Measurements from ENCODE around the gene TENT4A. TPM values are rescaled to one million over a fixed set of nuclear protein-coding genes. Genes with fewer than 3 reads are reported as not detected.

Gene TENT4A
- total RNA-seq, 4 donors from 2014 or later, result 14.1 to 43.3 (median 27.2) TPM

DNA sequence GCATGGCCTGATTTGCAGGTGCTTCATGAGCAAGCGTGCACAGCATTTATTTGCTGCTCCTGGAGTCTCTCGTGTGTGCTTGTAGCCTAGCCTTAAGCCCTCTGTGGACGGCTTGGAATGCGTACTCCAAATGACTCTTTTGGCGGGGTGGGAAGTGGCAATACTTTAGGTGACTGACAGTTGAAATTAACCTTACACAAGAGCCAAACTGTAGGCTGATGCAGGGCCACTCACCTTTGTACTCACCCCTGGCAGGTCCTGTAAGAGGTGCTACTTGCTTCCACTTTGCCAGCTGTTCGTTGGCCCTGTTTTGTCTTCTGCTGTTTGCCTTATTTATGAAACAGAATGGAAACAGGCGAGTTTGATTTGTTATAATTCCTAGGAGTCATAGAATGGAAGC lies 22.9 kb downstream of the TENT4A start:
- no peaks in the 10 kb centered on the region for H3K27me3 ChIP-seq
- intact Hi-C loops (cut with DNase I; ENCODE audit: low total_unique reads), result no loop called here
- peaks cover 0 to 14% of the 10 kb centered on the region in 2 donors for H3K4me1 ChIP-seq
- no peak for DNase-seq
- no peak overlapping the region for H3K4me3 ChIP-seq
- H3K9me3 ChIP-seq, result no peaks in the 10 kb centered on the region
- H3K36me3 ChIP-seq, result no peaks in the 10 kb centered on the region
- TF ChIP-seq, protein P1, sequence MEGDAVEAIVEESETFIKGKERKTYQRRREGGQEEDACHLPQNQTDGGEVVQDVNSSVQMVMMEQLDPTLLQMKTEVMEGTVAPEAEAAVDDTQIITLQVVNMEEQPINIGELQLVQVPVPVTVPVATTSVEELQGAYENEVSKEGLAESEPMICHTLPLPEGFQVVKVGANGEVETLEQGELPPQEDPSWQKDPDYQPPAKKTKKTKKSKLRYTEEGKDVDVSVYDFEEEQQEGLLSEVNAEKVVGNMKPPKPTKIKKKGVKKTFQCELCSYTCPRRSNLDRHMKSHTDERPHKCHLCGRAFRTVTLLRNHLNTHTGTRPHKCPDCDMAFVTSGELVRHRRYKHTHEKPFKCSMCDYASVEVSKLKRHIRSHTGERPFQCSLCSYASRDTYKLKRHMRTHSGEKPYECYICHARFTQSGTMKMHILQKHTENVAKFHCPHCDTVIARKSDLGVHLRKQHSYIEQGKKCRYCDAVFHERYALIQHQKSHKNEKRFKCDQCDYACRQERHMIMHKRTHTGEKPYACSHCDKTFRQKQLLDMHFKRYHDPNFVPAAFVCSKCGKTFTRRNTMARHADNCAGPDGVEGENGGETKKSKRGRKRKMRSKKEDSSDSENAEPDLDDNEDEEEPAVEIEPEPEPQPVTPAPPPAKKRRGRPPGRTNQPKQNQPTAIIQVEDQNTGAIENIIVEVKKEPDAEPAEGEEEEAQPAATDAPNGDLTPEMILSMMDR (IDR thresholded peaks at IDR 0.05), result no peak
- no peak for TF ChIP-seq POLR2A (IDR thresholded peaks at IDR 0.05)
- no peak overlapping the region for H3K27ac ChIP-seq

DNA sequence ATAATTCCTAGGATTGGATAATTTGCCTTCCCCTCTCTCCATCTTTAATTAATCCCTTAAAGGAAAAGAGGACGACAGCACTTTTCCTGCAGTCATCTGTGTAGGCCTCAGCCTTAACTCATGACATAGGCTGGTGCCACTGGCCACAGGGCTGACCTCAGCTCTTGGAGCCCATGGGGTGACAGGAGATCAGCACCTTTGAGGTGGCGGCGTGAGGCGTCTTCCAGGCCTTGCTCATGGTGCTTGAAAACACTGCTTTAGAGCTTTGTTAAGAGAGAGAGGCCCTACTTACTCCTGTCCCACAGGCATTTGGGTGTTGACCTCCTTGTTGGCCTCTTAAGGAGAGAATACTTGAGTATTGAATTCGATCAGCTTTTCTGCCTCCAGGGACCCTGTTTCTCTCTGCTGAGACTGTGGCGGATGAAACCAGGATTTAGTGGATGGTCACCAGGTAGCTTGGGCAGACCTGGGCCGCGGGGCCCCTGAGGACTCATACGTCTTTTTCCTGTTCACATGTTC lies 23.4 kb downstream of the TENT4A start:
- DNase-seq, result no peak
- Histone ChIP-seq H3K27me3 (no peaks in the 10 kb centered on the region), H3K9me3 (no peaks in the 10 kb centered on the region), H3K36me3 (no peaks in the 10 kb centered on the region), H3K4me1 (peaks cover 0 to 13% of the 10 kb centered on the region in 2 donors), H3K27ac (no peak overlapping the region), H3K4me3 (no peak overlapping the region)
- TF ChIP-seq, protein P1 (IDR thresholded peaks at IDR 0.05), result no peak
- TF ChIP-seq POLR2A (IDR thresholded peaks at IDR 0.05), result no peak
- intact Hi-C loops (cut with DNase I; ENCODE audit: low total_unique reads), result no loop called here

DNA sequence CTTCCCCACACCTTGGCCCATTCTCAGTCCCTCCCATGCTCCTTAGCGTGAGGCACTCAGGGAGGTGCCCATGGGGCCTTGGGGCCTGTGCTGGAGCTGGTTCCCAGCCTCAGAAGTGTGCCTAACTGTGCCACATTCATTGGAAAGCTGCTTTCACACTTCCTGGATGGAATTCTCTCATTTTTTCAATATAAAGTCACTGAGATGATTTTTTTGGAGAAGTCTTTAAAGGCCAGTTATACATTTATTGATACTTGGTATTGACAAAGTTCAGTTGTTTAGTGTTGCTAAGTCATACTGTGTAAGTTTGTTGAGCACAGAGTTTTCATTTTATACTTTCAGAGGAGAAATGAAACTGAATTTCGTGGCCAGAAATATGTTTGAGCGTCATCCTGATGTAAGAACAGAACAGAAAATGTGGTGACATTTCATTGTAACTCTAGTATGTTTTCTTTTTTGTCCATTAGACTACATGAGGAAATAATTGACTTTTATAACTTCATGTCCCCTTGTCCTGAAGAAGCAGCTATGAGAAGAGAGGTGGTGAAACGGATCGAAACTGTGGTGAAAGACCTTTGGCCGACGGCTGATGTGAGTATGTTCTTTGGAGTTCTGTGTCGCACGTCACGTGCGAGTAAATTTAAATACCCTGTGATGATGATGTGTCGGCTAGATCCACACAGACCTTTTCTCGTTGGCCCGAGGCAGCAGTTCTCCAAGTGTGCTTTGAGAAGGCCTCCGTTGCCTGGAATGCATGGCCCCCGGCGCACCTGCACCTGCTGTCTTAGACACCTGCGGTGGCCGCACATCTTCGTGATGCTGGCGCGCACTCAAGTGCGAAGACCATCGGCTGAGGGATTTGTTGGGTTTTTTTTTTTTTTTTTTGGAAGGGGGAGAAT lies 24.1 kb downstream of the TENT4A start:
- Histone ChIP-seq H3K4me1 (peaks cover 0 to 6% of the 10 kb centered on the region in 2 donors), H3K27ac (no peak overlapping the region), H3K9me3 (no peaks in the 10 kb centered on the region), H3K27me3 (no peaks in the 10 kb centered on the region), H3K4me3 (no peak overlapping the region), H3K36me3 (no peaks in the 10 kb centered on the region)
- DNase-seq, result no peak
- no peak for TF ChIP-seq POLR2A (IDR thresholded peaks at IDR 0.05)
- TF ChIP-seq, protein P1 (IDR thresholded peaks at IDR 0.05), result no peak
- intact Hi-C loops (cut with DNase I; ENCODE audit: low total_unique reads), result no loop called here

DNA sequence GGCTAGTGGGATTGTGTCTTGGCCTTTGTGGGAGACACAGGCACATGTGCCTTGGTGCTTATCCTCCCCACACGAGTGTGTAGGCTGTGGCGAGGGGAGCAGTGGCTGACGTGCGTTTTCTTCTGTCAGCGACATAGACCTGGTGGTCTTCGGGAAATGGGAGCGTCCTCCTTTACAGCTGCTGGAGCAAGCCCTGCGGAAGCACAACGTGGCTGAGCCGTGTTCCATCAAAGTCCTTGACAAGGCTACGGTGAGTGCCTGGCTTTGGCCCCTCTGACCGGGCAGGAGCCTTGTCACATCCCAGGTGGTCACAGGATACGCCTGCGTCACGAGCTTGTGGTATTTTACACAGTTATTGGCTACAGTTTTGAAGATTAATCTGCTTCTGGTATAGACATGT lies 26.4 kb downstream of the TENT4A start:
- DNase-seq, result no peak
- H3K36me3 ChIP-seq, result no peaks in the 10 kb centered on the region

More for the DNA sequence above, 26.4 kb downstream of the TENT4A start:
- intact Hi-C loops (cut with DNase I; ENCODE audit: low total_unique reads), result no loop called here
- H3K27ac ChIP-seq, result no peak overlapping the region
- H3K9me3 ChIP-seq, result no peaks in the 10 kb centered on the region
- no peak overlapping the region for H3K4me3 ChIP-seq
- TF ChIP-seq, protein P1 (IDR thresholded peaks at IDR 0.05), result no peak
- no peak for TF ChIP-seq POLR2A (IDR thresholded peaks at IDR 0.05)
- H3K4me1 ChIP-seq, result no peaks in the 10 kb centered on the region
- H3K27me3 ChIP-seq, result no peaks in the 10 kb centered on the region
